Large intestine (tissue), 12 donors: ENCODE measurements around the gene HTT-AS. TPM values are rescaled to one million over a fixed set of nuclear protein-coding genes. Genes with fewer than 3 reads are reported as not detected.

ENCODE experiments used
- DNase-seq, 2 donors: peaks; one replicate each; pipeline versions ENCODE4 v3.0.0 to v3.0.0-alpha.2; 2013
- H3K27ac ChIP-seq: one replicate; pipeline ENCODE4 v1.5.1; 2013; ENCODE audit warnings: low read length
- H3K27me3 ChIP-seq: 2 replicates; pipeline ENCODE4 v1.6.1; 2013; ENCODE audit warnings: low read length; ENCODE audit not compliant: control insufficient read depth, insufficient read depth
- H3K36me3 ChIP-seq: 2 replicates; pipeline ENCODE4 v1.6.1; 2013; ENCODE audit warnings: low read length; ENCODE audit not compliant: control insufficient read depth, insufficient read depth
- H3K4me1 ChIP-seq: one replicate; pipeline ENCODE4 v1.6.1; 2013; ENCODE audit warnings: low read length; ENCODE audit not compliant: control insufficient read depth, insufficient read depth
- H3K4me3 ChIP-seq: one replicate; pipeline ENCODE4 v1.5.1; 2013; ENCODE audit warnings: low read length
- H3K9me3 ChIP-seq: one replicate; pipeline ENCODE4 v1.6.1; 2013; ENCODE audit warnings: mild to moderate bottlenecking, low read depth, low read length, moderate library complexity; ENCODE audit not compliant: control insufficient read depth
- WGBS: methylation state at CpG from one replicate; pipeline ENCODE4 v1.1.5; 2013; ENCODE audit warnings: low lambda C conversion rate; ENCODE audit not compliant: insufficient coverage; 5-methylcytosine and 5-hydroxymethylcytosine counted together
- long read RNA-seq, 11 donors: transcript quantifications; one replicate each; lab custom pipeline, GENCODE V29; 2026
- polyA plus RNA-seq: library from polyadenylated mRNA; unstranded; fragments of 120-200 nt; gene quantifications from one replicate; pipeline ENCODE4 v1.2.1, GENCODE V29; 2013

The HTT-AS gene
- not detected for polyA plus RNA-seq
- long read RNA-seq, donor 1, result 0 reads
- long read RNA-seq, donor 2, result 0 reads
- long read RNA-seq, donor 3, result 0 reads
- long read RNA-seq, donor 4, result 0 reads
- long read RNA-seq, donor 5, result 0 reads
- long read RNA-seq, donor 6, result 0 reads
- long read RNA-seq, donor 7, result 0 reads
- long read RNA-seq, donor 8, result 0 reads
- long read RNA-seq, donor 9, result 0 reads
- long read RNA-seq, donor 10, partial matches to known transcripts, result 18 of 18 reads
- long read RNA-seq, donor 10, other reads (novel, unspliced or antisense), result 0 of 18 reads
- long read RNA-seq, donor 11, result 0 reads

GRCh38 chr4:3074078-3074845 is at the start of gene HTT-AS, which contains the start of gene HTT:
Gene HTT-AS (minus strand): TSS chr4:3074538.
Gene HTT (plus strand): TSS chr4:3074681. CDS start chr4:3074826, 145 bp downstream.
- no CpG with 5 or more reads among the region's 81 CpGs for WGBS
- H3K9me3 ChIP-seq, result no peaks in the 10 kb centered on the region
- H3K4me1 ChIP-seq, result peaks cover 17% of the 10 kb centered on the region
- H3K4me3 ChIP-seq, result peak within 1 kb of the TSS; percentile 80
- no peaks in the 10 kb centered on the region for H3K27me3 ChIP-seq
- peak within 1 kb of the TSS; percentile 99 for H3K27ac ChIP-seq
- peak; percentile 95 to 98 for DNase-seq
- H3K36me3 ChIP-seq, result no peaks in the 10 kb centered on the region

- peak; percentile 12 to 30 for DNase-seq
- 20% methylated on average over 1 of the region's 3 CpGs for WGBS
- peaks cover 5% of the 10 kb centered on the region for H3K4me1 ChIP-seq
- peaks cover 47% of the 10 kb centered on the region for H3K36me3 ChIP-seq
- no peaks in the 10 kb centered on the region for H3K27me3 ChIP-seq
- H3K4me3 ChIP-seq, result no peak overlapping the region
- no peaks in the 10 kb centered on the region for H3K9me3 ChIP-seq
- peak overlapping the region; percentile 12 for H3K27ac ChIP-seq
Measured at GRCh38 chr4:3123181-3123671, 48.9 kb upstream of the HTT-AS start.

- H3K9me3 ChIP-seq, result no peaks in the 10 kb centered on the region
- H3K4me3 ChIP-seq, result no peak overlapping the region
- peaks cover 5% of the 10 kb centered on the region for H3K4me1 ChIP-seq
- H3K27me3 ChIP-seq, result no peaks in the 10 kb centered on the region
- peaks cover 43% of the 10 kb centered on the region for H3K36me3 ChIP-seq
- no peak for DNase-seq
- WGBS, result 94% methylated on average over 2 of the region's 9 CpGs
- peak overlapping the region; percentile 20 for H3K27ac ChIP-seq
Measured at GRCh38 chr4:3122081-3122563, 47.8 kb upstream of the HTT-AS start.

- Histone ChIP-seq H3K36me3 (peaks cover 41% of the 10 kb centered on the region), H3K4me3 (no peak overlapping the region), H3K9me3 (no peaks in the 10 kb centered on the region), H3K27me3 (no peaks in the 10 kb centered on the region), H3K4me1 (peaks cover 5% of the 10 kb centered on the region), H3K27ac (no peak overlapping the region)
- no CpG with 5 or more reads among the region's 2 CpGs for WGBS
- DNase-seq, result no peak
Measured at GRCh38 chr4:3121596-3121995, 47.3 kb upstream of the HTT-AS start.

GRCh38 chr4:3121110-3121509 is 46.8 kb upstream of the HTT-AS start:
- 100% methylated on average over 1 of the region's 9 CpGs for WGBS

GRCh38 chr4:3119464-3119863 is 45.1 kb upstream of the HTT-AS start:
- WGBS, result 73% methylated on average over 2 of the region's 2 CpGs
- Histone ChIP-seq H3K4me1 (peaks cover 5% of the 10 kb centered on the region), H3K27ac (no peak overlapping the region), H3K36me3 (peaks cover 53% of the 10 kb centered on the region), H3K4me3 (no peak overlapping the region), H3K9me3 (no peaks in the 10 kb centered on the region), H3K27me3 (no peaks in the 10 kb centered on the region)
- DNase-seq, result no peak

More at GRCh38 chr4:3121110-3121509, 46.8 kb upstream of the HTT-AS start:
- DNase-seq, result no peak
- Histone ChIP-seq H3K27me3 (no peaks in the 10 kb centered on the region), H3K4me3 (no peak overlapping the region), H3K36me3 (peaks cover 43% of the 10 kb centered on the region), H3K4me1 (peaks cover 5% of the 10 kb centered on the region), H3K27ac (no peak overlapping the region), H3K9me3 (no peaks in the 10 kb centered on the region)

GRCh38 chr4:3118312-3118711 is 44.0 kb upstream of the HTT-AS start:
- Histone ChIP-seq H3K9me3 (no peaks in the 10 kb centered on the region), H3K4me1 (peaks cover 2% of the 10 kb centered on the region)
- WGBS, result 88% methylated on average over 3 of the region's 8 CpGs

GRCh38 chr4:3116955-3117354 is 42.6 kb upstream of the HTT-AS start:
- no peak overlapping the region for H3K4me3 ChIP-seq
- H3K4me1 ChIP-seq, result no peaks in the 10 kb centered on the region
- WGBS, result 100% methylated on average over 1 of the region's 2 CpGs
- DNase-seq, result no peak
- H3K27me3 ChIP-seq, result no peaks in the 10 kb centered on the region
- no peaks in the 10 kb centered on the region for H3K9me3 ChIP-seq
- H3K27ac ChIP-seq, result no peak overlapping the region
- peaks cover 64% of the 10 kb centered on the region for H3K36me3 ChIP-seq

More at GRCh38 chr4:3118312-3118711, 44.0 kb upstream of the HTT-AS start:
- no peak overlapping the region for H3K4me3 ChIP-seq
- no peaks in the 10 kb centered on the region for H3K27me3 ChIP-seq
- DNase-seq, result no peak
- H3K36me3 ChIP-seq, result peaks cover 61% of the 10 kb centered on the region
- no peak overlapping the region for H3K27ac ChIP-seq

GRCh38 chr4:3115637-3116270 is 41.4 kb upstream of the HTT-AS start:
- 100% methylated on average over 3 of the region's 15 CpGs for WGBS
- DNase-seq, result no peak
- H3K27ac ChIP-seq, result no peak overlapping the region
- no peaks in the 10 kb centered on the region for H3K9me3 ChIP-seq
- H3K4me1 ChIP-seq, result no peaks in the 10 kb centered on the region
- H3K36me3 ChIP-seq, result peaks cover 62% of the 10 kb centered on the region
- H3K27me3 ChIP-seq, result no peaks in the 10 kb centered on the region
- H3K4me3 ChIP-seq, result no peak overlapping the region

GRCh38 chr4:3114377-3114776 is 40.0 kb upstream of the HTT-AS start:
- DNase-seq, result no peak
- Histone ChIP-seq H3K4me1 (no peaks in the 10 kb centered on the region), H3K9me3 (no peaks in the 10 kb centered on the region), H3K27me3 (no peaks in the 10 kb centered on the region), H3K27ac (no peak overlapping the region), H3K4me3 (no peak overlapping the region), H3K36me3 (peaks cover 68% of the 10 kb centered on the region)
- WGBS, result no CpG with 5 or more reads among the region's 6 CpGs
